ENCODE data around the gene FDXR. TPM values are rescaled to one million over a fixed set of nuclear protein-coding genes. Genes with fewer than 3 reads are reported as not detected.

Gene FDXR
- total RNA-seq, 5 donors from 2014 or later (not counting 1 experiment from before 2014, with no cell fraction given): 4.2 to 20.7 (median 15.3) TPM

GRCh38 chr17:74856112-74856511 lies 16.7 kb downstream of the FDXR start:
- no peaks in the 10 kb centered on the region for H3K36me3 Mint-ChIP-seq
- H3K4me3 ChIP-seq (ENCODE audit: control insufficient read depth in 1 of 2, extremely low read depth in 1 of 2, low read length in 1 of 2): no peak overlapping the region
- H3K4me1 ChIP-seq (ENCODE audit: control insufficient read depth in 1 of 2, extremely low read depth in 1 of 2, insufficient read depth in 2 of 2, low read length in 2 of 2): peaks cover 9 to 37% of the 10 kb centered on the region in 2 experiments
- no peaks in the 10 kb centered on the region for H3K9me3 Mint-ChIP-seq
- peak overlapping the region in 1 of 2 donors; percentile 32 for H3K27ac Mint-ChIP-seq
- no peaks in the 10 kb centered on the region for H3K36me3 ChIP-seq (ENCODE audit: control insufficient read depth in 2 of 2, extremely low read depth in 1 of 2, insufficient read depth in 1 of 2, low read length in 1 of 2)
- peaks cover 11 to 86% of the 10 kb centered on the region in 2 experiments for H3K27me3 ChIP-seq (replicated peaks in 1 of 2; ENCODE audit: control insufficient read depth in 2 of 2, extremely low read depth in 1 of 2, insufficient read depth in 2 of 2, low read length in 1 of 2)
- POLR2A ChIA-PET: no interaction called here
- H3K4me1 Mint-ChIP-seq: peaks cover 19 to 25% (median 24%) of the 10 kb centered on the region in 3 donors
- CTCF ChIA-PET: interaction anchor here in 1 of 2 donors (0.6 kb wide), 1 partner anchor 505 kb away, joined by 4 read pairs; no protein-coding TSS in a partner anchor
- WGBS (ENCODE audit: insufficient coverage): 100% methylated on average over 1 of the region's 7 CpGs
- no peaks in the 10 kb centered on the region for H3K9me3 ChIP-seq
- no peak for DNase-seq
- no peak overlapping the region for H3K27ac ChIP-seq (ENCODE audit: low read length)
- no peak for ATAC-seq (replicated peaks in 1 of 4)
- H3K4me3 Mint-ChIP-seq: no peak overlapping the region
- peaks cover 50 to 69% of the 10 kb centered on the region in 2 donors for H3K27me3 Mint-ChIP-seq

GRCh38 chr17:74855323-74855722 lies 17.5 kb downstream of the FDXR start:
- Mint-ChIP-seq H3K4me3 (no peak overlapping the region), H3K27me3 (peaks cover 56 to 71% of the 10 kb centered on the region in 2 donors), H3K36me3 (no peaks in the 10 kb centered on the region), H3K9me3 (no peaks in the 10 kb centered on the region), H3K27ac (no peak overlapping the region), H3K4me1 (peaks cover 18 to 22% (median 20%) of the 10 kb centered on the region in 3 donors)
- Histone ChIP-seq H3K27me3 (replicated peaks in 1 of 2; ENCODE audit: control insufficient read depth in 2 of 2, extremely low read depth in 1 of 2, insufficient read depth in 2 of 2, low read length in 1 of 2) (peaks cover 13 to 86% of the 10 kb centered on the region in 2 experiments), H3K9me3 (no peaks in the 10 kb centered on the region), H3K4me1 (ENCODE audit: control insufficient read depth in 1 of 2, extremely low read depth in 1 of 2, insufficient read depth in 2 of 2, low read length in 2 of 2) (peaks cover 4 to 29% of the 10 kb centered on the region in 2 experiments), H3K4me3 (ENCODE audit: control insufficient read depth in 1 of 2, extremely low read depth in 1 of 2, low read length in 1 of 2) (no peak overlapping the region), H3K36me3 (ENCODE audit: control insufficient read depth in 2 of 2, extremely low read depth in 1 of 2, insufficient read depth in 1 of 2, low read length in 1 of 2) (no peaks in the 10 kb centered on the region), H3K27ac (ENCODE audit: low read length) (no peak overlapping the region)
- ChIA-PET CTCF (no interaction called here), POLR2A (no interaction called here)
- ATAC-seq (replicated peaks in 1 of 4) (no peak), DNase-seq (no peak)
- 78% methylated on average over 3 of the region's 4 CpGs for WGBS (ENCODE audit: insufficient coverage)

- WGBS (ENCODE audit: insufficient coverage): 85% methylated on average over 15 of the region's 17 CpGs
- POLR2A ChIA-PET: no interaction called here
Observed at GRCh38 chr17:74854792-74855191, 18.0 kb downstream of the FDXR start.

GRCh38 chr17:74853669-74854068 lies 19.1 kb downstream of the FDXR start:
- ChIA-PET POLR2A (no interaction called here), CTCF (interaction anchor here in 1 of 2 donors (0.5 to 0.6 kb wide), 2 partner anchors 14 to 85 kb away, joined by 3 to 4 read pairs; no protein-coding TSS in a partner anchor)
- Mint-ChIP-seq H3K27me3 (peaks cover 50 to 61% of the 10 kb centered on the region in 2 donors), H3K4me1 (peaks cover 11 to 18% (median 12%) of the 10 kb centered on the region in 3 donors), H3K4me3 (peak overlapping the region; percentile 9 to 66 (median 39)), H3K36me3 (no peaks in the 10 kb centered on the region), H3K27ac (peak overlapping the region in 1 of 2 donors; percentile 36), H3K9me3 (no peaks in the 10 kb centered on the region)
- DNase-seq (no peak), ATAC-seq (replicated peaks in 1 of 4) (no peak)
- 83% methylated on average over 4 of the region's 8 CpGs for WGBS (ENCODE audit: insufficient coverage)
- no peak overlapping the region for H3K4me3 ChIP-seq (ENCODE audit: control insufficient read depth in 1 of 2, extremely low read depth in 1 of 2, low read length in 1 of 2)
- H3K27ac ChIP-seq (ENCODE audit: low read length): no peak overlapping the region
- H3K27me3 ChIP-seq (replicated peaks in 1 of 2; ENCODE audit: control insufficient read depth in 2 of 2, extremely low read depth in 1 of 2, insufficient read depth in 2 of 2, low read length in 1 of 2): peaks cover 11 to 83% of the 10 kb centered on the region in 2 experiments
- no peaks in the 10 kb centered on the region for H3K36me3 ChIP-seq (ENCODE audit: control insufficient read depth in 2 of 2, extremely low read depth in 1 of 2, insufficient read depth in 1 of 2, low read length in 1 of 2)
- H3K9me3 ChIP-seq: no peaks in the 10 kb centered on the region
- H3K4me1 ChIP-seq (ENCODE audit: control insufficient read depth in 1 of 2, extremely low read depth in 1 of 2, insufficient read depth in 2 of 2, low read length in 2 of 2): peaks cover 0 to 15% of the 10 kb centered on the region in 2 experiments

More at GRCh38 chr17:74854792-74855191, 18.0 kb downstream of the FDXR start:
- H3K4me3 Mint-ChIP-seq: no peak overlapping the region
- no peaks in the 10 kb centered on the region for H3K9me3 ChIP-seq
- H3K27me3 ChIP-seq (replicated peaks in 1 of 2; ENCODE audit: control insufficient read depth in 2 of 2, extremely low read depth in 1 of 2, insufficient read depth in 2 of 2, low read length in 1 of 2): peaks cover 13 to 87% of the 10 kb centered on the region in 2 experiments
- DNase-seq (no peak), ATAC-seq (replicated peaks in 1 of 4) (no peak)
- peaks cover 0 to 24% of the 10 kb centered on the region in 2 experiments for H3K4me1 ChIP-seq (ENCODE audit: control insufficient read depth in 1 of 2, extremely low read depth in 1 of 2, insufficient read depth in 2 of 2, low read length in 2 of 2)
- H3K27me3 Mint-ChIP-seq: peaks cover 56 to 68% of the 10 kb centered on the region in 2 donors
- H3K4me1 Mint-ChIP-seq: peaks cover 15 to 18% (median 16%) of the 10 kb centered on the region in 3 donors
- H3K27ac Mint-ChIP-seq: no peak overlapping the region
- CTCF ChIA-PET: no interaction called here
- H3K36me3 Mint-ChIP-seq: no peaks in the 10 kb centered on the region
- H3K36me3 ChIP-seq (ENCODE audit: control insufficient read depth in 2 of 2, extremely low read depth in 1 of 2, insufficient read depth in 1 of 2, low read length in 1 of 2): no peaks in the 10 kb centered on the region
- no peak overlapping the region for H3K27ac ChIP-seq (ENCODE audit: low read length)
- H3K9me3 Mint-ChIP-seq: no peaks in the 10 kb centered on the region
- no peak overlapping the region for H3K4me3 ChIP-seq (ENCODE audit: control insufficient read depth in 1 of 2, extremely low read depth in 1 of 2, low read length in 1 of 2)

GRCh38 chr17:74853048-74853397 lies 19.8 kb downstream of the FDXR start:
- Histone ChIP-seq H3K4me1 (ENCODE audit: control insufficient read depth in 1 of 2, extremely low read depth in 1 of 2, insufficient read depth in 2 of 2, low read length in 2 of 2) (peaks cover 0 to 15% of the 10 kb centered on the region in 2 experiments), H3K9me3 (no peaks in the 10 kb centered on the region), H3K27me3 (replicated peaks in 1 of 2; ENCODE audit: control insufficient read depth in 2 of 2, extremely low read depth in 1 of 2, insufficient read depth in 2 of 2, low read length in 1 of 2) (peaks cover 9 to 79% of the 10 kb centered on the region in 2 experiments), H3K36me3 (ENCODE audit: control insufficient read depth in 2 of 2, extremely low read depth in 1 of 2, insufficient read depth in 1 of 2, low read length in 1 of 2) (no peaks in the 10 kb centered on the region), H3K4me3 (ENCODE audit: control insufficient read depth in 1 of 2, extremely low read depth in 1 of 2, low read length in 1 of 2) (peak overlapping the region; percentile 39 to 47), H3K27ac (ENCODE audit: low read length) (no peak overlapping the region)
- no peak for ATAC-seq (replicated peaks in 1 of 4)
- Mint-ChIP-seq H3K9me3 (no peaks in the 10 kb centered on the region), H3K27me3 (peaks cover 46 to 58% of the 10 kb centered on the region in 2 donors), H3K36me3 (no peaks in the 10 kb centered on the region), H3K27ac (no peak overlapping the region), H3K4me3 (peak overlapping the region; percentile 66 to 75 (median 70)), H3K4me1 (peaks cover 10 to 18% (median 12%) of the 10 kb centered on the region in 3 donors)
- POLR2A ChIA-PET: no interaction called here
- 15% methylated on average over 5 of the region's 9 CpGs for WGBS (ENCODE audit: insufficient coverage)
- CTCF ChIA-PET: no interaction called here
- no peak for DNase-seq

- Histone ChIP-seq H3K4me3 (ENCODE audit: control insufficient read depth in 1 of 2, extremely low read depth in 1 of 2, low read length in 1 of 2) (peak overlapping the region; percentile 39 to 47), H3K27ac (ENCODE audit: low read length) (no peak overlapping the region), H3K27me3 (replicated peaks in 1 of 2; ENCODE audit: control insufficient read depth in 2 of 2, extremely low read depth in 1 of 2, insufficient read depth in 2 of 2, low read length in 1 of 2) (peaks cover 9 to 75% of the 10 kb centered on the region in 2 experiments), H3K9me3 (no peaks in the 10 kb centered on the region), H3K36me3 (ENCODE audit: control insufficient read depth in 2 of 2, extremely low read depth in 1 of 2, insufficient read depth in 1 of 2, low read length in 1 of 2) (no peaks in the 10 kb centered on the region), H3K4me1 (ENCODE audit: control insufficient read depth in 1 of 2, extremely low read depth in 1 of 2, insufficient read depth in 2 of 2, low read length in 2 of 2) (peaks cover 0 to 15% of the 10 kb centered on the region in 2 experiments)
- ChIA-PET POLR2A (interaction anchor here in 1 of 2 donors (0.7 kb wide), 1 partner anchor 469 kb away, joined by 4 read pairs; no protein-coding TSS in a partner anchor), CTCF (interaction anchor here (0.6 to 1.3 kb wide), 2 partner anchors 21 to 317 kb away, joined by 3 to 8 read pairs; no protein-coding TSS in a partner anchor)
- DNase-seq (peak in 34 of 35 experiments; percentile 21 to 82 (median 50)), ATAC-seq (replicated peaks in 1 of 4) (peak; percentile 90 to 92 (median 90))
- H3K36me3 Mint-ChIP-seq: no peaks in the 10 kb centered on the region
- H3K4me3 Mint-ChIP-seq: peak overlapping the region; percentile 66 to 75 (median 70)
- H3K4me1 Mint-ChIP-seq: peaks cover 10 to 18% (median 12%) of the 10 kb centered on the region in 3 donors
- H3K27me3 Mint-ChIP-seq: peaks cover 40 to 53% of the 10 kb centered on the region in 2 donors
- 12% methylated on average over 76 of the region's 76 CpGs for WGBS (ENCODE audit: insufficient coverage)
- peak overlapping the region in 1 of 2 donors; percentile 11 for H3K27ac Mint-ChIP-seq
- H3K9me3 Mint-ChIP-seq: no peaks in the 10 kb centered on the region
Observed at GRCh38 chr17:74852237-74853047, 20.4 kb downstream of the FDXR start.

All from T-cell (primary cell).